NCI-H345 treated with DMSO at 0.1 percent for 48 hours (cell line): ENCODE measurements around the gene SLC6A15.

ENCODE experiments used
- DNase-seq: peaks from one replicate; lab custom pipeline; 2025; ENCODE audit not compliant: unreplicated experiment; lab: John Stamatoyannopoulos, UW

Gene SLC6A15

GRCh38 chr12:84875241-84875640 lies 37.4 kb downstream of the SLC6A15 start:
- DNase-seq, result no peak

DNA sequence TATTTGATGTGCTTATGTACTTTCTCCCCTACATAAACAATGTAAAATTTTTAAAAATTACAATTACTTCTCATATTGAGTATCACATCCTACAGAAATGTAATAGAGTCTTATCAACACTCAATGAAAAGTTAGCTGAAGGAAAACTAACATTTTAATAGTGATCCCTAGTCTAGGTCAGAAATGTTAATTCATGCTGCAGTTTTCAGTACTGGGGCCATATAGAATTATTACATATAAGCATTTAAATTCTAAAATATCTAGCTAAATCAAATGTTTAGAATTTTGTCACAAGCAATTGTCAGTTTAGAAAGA lies 37.8 kb downstream of the SLC6A15 start:
- DNase-seq, result no peak

- DNase-seq, result peak; percentile 59
Measured at GRCh38 chr12:84874125-84874824, 38.3 kb downstream of the SLC6A15 start.

- no peak for DNase-seq
Measured at GRCh38 chr12:84862186-84862585, 50.4 kb downstream of the SLC6A15 start.

DNA sequence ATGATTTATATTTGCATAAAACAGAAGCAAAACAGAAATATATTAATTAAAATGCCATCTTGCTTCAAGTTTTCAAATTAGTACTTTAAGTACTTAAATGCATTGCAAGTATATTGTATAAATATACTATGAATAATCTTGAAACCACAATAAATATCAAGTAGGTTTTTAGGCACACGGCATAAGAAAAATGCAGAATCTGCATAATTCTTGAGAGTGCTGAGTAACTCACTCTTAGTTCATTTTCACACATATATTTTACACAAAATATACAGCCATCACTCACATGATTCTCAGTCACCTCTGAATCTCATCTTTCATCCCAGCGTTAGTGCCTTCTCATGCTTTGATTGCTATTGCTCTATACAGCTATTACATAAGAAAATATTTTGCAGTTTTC lies 51.9 kb downstream of the SLC6A15 start:
- DNase-seq, result no peak

DNA sequence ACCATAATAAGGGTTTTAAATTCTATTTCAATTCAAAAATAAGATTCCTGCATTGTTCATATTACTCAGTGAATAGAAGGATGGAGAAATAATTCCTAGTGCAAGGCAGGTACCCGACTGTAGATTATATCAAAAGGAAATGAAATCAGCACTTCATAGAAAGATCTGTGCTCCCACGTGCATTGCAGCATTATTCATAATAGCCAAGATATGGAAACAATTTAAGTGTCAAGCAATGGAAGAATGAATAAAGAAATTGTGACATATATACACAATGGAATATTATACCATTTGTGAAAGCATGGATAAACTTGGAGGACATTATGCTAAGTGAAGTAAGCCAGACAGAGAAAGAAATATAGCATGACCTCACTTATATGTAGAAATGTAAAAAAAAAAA lies 53.8 kb downstream of the SLC6A15 start:
- DNase-seq, result no peak

GRCh38 chr12:84857525-84858208 lies 54.9 kb downstream of the SLC6A15 start:
- DNase-seq, result no peak

GRCh38 chr12:84856156-84856900 lies 56.3 kb downstream of the SLC6A15 start:
- DNase-seq, result no peak

- no peak for DNase-seq
Measured at GRCh38 chr12:84843593-84844144, 68.9 kb downstream of the SLC6A15 start.

GRCh38 chr12:84842406-84843013 lies 70.1 kb downstream of the SLC6A15 start:
- peak; percentile 45 for DNase-seq

DNA sequence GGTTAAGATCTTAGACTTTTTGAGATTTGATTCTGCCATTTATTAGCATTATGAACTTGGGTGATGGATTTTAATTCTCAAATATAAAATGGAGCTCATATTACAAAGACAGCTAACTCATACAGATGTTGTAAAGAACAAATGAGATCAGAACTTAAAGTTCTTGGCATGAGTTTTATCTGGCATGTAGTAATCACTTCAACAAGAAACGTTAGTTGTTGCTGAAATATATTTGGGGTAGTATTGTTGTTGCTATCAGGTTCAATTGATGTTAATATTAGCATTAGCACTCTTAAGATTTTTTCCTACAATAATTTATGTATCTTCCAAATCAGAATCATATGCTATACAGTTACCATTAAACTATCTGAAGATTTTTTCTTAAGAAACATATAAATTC lies 71.0 kb downstream of the SLC6A15 start:
- DNase-seq, result no peak

- DNase-seq, result no peak
Measured at GRCh38 chr12:84840356-84840755, 72.2 kb downstream of the SLC6A15 start.

- no peak for DNase-seq
Measured at GRCh38 chr12:84826925-84827324, 85.7 kb downstream of the SLC6A15 start.

DNA sequence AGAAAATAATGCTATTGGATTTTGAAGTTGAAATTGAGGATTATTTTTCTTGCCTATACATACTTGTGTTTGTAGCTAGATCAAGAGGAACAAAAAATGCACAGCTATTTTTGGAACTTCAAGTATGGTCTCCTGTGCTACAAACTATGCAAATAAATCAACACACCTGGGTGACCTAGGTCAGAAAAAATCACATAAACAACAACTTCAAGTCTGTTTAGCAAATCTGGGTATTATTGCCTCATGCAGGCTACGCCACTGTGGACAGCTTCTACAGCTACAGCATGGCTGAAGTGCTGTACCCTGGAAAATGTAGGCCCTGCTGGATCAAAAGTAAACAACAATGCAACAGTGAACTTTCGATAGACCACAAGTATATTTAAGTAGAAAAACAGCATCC lies 87.5 kb downstream of the SLC6A15 start:
- no peak for DNase-seq

GRCh38 chr12:84822525-84822924 lies 90.1 kb downstream of the SLC6A15 start:
- no peak for DNase-seq

DNA sequence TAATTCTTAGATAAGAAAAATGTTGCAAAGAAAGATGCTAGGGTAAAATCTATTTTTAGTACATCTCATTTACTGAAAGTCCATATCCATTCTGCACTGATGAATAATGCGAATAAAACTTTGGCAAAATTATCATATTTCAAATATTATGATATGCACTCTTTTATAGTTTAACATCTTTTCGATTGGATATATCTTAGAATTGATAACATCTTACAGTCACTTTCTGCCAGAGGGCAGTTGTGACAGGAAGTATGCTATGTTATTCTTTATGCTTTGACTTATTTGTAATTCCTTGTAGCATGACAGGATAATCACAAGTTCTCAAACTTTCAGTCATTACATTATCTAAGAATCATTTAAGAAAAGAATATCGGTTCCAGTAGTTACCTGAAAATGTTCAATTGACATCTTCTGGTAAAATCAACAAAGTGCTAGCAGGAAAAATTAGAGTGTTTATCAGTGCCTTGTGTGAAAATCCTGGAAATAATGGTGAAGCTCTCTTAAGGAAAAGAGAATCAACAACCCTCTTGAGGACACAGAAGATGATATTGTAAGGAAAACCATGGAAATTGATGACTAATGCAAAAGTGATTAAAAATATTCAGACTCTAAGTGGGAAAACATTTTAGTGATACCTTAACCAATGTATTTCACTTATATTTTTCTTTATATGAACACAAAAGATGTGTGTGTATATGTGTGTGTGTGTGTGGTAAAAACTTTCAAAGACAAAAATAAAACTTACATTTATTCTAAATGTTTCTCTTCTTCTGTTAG lies 95.5 kb downstream of the SLC6A15 start:
- no peak for DNase-seq

GRCh38 chr12:84814664-84815245 lies 97.8 kb downstream of the SLC6A15 start:
- DNase-seq, result no peak

DNA sequence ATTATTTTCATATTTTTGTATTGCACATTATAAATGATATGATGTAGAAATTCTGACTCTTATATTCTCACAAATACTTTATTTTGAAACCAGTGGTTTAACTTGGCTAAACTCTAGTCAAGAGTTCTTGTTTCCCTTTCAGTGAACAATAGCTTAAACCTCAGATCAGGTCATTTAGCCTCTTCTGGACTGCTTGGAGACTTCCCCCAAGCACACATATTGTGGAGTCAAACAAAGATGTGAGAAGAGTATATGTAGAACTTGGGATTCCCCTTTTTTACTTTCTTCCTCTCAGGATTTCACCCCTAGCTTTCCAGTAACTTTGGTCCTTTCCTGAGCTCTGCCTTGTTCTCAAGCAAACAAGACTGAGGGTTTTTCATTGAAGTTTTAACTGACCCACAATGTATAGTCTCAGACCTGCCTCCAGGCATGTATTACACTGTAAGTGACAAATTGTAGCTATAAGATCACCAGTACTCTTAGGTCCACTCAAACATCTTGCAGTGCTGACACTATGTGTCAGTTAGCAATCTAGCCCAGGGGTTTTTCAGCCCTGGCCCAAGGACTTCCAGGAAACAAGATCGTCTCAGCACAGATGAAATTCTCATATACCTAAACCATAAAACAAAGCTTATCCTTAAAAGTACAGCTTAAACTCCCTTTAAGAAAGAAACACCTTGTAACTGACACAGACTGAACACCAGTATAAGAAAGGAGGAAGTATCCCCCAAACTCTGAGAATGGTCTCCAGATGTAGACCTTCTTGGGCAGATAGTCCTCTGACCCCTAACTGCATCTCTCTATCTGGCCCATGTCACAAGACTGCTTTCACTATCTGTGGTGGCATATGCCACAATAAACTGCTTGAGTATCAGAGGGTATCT lies 98.6 kb downstream of the SLC6A15 start:
- no peak for DNase-seq

DNA sequence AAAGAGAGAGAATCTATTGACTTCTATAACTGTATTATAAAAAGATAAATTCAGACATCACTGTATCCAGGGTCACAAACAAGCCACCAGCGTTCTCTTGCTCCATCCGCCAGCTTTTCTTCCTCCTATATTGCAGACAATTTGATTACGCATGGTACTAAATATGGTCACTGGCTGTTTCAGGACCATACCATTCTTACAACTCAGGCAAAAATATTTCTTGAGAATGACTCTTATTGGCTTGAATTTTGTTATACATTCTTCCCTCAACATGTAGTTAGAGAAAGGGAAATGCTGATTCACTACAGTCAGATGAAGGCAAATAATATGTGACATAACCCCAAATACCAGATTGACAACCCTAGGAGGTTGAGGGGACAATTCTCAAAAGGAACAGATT lies 101.3 kb downstream of the SLC6A15 start:
- no peak for DNase-seq
